ENCODE data around the gene RNASE12.

DNA sequence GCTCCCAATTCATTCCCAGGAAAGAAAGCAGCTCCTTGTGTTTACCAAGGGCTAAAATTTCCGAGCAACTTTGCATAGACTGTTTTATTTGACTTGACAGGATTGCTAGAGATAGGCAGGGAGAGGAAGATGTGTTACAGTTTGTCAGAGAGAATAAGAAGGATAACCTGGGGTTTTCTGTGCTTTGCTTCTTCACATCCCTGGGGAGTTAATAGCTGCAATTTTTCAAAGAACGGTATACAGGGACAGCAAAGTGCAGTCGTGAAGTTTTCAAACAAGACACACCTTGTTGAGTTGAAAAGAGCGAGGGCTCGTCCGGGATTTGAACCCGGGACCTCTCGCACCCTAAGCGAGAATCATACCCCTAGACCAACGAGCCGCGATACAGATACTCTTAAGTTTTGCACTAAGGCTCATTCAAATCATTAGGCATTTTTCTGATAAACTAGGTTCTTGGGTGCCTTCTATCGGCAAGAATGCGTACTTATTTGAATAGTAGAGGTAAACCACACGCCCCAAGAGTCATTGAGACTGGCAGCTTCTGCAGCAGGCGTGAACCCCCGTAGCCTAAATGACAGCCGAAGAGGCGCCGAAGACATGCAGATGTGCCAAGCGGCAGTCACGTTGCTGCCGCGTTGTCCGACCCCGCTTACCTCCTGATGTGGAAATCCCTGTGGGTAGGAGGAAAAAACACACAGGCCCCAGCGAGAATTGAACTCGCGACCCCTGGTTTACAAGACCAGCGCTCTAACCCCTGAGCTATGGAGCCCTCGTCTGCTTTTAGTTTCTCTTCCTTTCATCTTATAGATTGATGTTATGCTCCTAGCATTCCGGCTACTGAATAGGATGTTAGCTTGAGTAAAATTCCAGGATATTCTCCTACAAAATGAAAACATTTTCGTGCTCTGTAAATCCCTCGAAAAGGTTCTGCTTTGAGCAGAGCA, 22.2 kb upstream of the RNASE12 start:
- TF ChIP-seq, protein P1, sequence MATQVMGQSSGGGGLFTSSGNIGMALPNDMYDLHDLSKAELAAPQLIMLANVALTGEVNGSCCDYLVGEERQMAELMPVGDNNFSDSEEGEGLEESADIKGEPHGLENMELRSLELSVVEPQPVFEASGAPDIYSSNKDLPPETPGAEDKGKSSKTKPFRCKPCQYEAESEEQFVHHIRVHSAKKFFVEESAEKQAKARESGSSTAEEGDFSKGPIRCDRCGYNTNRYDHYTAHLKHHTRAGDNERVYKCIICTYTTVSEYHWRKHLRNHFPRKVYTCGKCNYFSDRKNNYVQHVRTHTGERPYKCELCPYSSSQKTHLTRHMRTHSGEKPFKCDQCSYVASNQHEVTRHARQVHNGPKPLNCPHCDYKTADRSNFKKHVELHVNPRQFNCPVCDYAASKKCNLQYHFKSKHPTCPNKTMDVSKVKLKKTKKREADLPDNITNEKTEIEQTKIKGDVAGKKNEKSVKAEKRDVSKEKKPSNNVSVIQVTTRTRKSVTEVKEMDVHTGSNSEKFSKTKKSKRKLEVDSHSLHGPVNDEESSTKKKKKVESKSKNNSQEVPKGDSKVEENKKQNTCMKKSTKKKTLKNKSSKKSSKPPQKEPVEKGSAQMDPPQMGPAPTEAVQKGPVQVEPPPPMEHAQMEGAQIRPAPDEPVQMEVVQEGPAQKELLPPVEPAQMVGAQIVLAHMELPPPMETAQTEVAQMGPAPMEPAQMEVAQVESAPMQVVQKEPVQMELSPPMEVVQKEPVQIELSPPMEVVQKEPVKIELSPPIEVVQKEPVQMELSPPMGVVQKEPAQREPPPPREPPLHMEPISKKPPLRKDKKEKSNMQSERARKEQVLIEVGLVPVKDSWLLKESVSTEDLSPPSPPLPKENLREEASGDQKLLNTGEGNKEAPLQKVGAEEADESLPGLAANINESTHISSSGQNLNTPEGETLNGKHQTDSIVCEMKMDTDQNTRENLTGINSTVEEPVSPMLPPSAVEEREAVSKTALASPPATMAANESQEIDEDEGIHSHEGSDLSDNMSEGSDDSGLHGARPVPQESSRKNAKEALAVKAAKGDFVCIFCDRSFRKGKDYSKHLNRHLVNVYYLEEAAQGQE (IDR thresholded peaks at IDR 0.05; ENCODE audit: borderline replicate concordance): peak; percentile 48
- TF ChIP-seq, protein P2, sequence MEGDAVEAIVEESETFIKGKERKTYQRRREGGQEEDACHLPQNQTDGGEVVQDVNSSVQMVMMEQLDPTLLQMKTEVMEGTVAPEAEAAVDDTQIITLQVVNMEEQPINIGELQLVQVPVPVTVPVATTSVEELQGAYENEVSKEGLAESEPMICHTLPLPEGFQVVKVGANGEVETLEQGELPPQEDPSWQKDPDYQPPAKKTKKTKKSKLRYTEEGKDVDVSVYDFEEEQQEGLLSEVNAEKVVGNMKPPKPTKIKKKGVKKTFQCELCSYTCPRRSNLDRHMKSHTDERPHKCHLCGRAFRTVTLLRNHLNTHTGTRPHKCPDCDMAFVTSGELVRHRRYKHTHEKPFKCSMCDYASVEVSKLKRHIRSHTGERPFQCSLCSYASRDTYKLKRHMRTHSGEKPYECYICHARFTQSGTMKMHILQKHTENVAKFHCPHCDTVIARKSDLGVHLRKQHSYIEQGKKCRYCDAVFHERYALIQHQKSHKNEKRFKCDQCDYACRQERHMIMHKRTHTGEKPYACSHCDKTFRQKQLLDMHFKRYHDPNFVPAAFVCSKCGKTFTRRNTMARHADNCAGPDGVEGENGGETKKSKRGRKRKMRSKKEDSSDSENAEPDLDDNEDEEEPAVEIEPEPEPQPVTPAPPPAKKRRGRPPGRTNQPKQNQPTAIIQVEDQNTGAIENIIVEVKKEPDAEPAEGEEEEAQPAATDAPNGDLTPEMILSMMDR (IDR thresholded peaks at IDR 0.05; ENCODE audit: poor library complexity, severe bottlenecking): peak; percentile 95
- TF ChIP-seq EZH2 (IDR thresholded peaks at IDR 0.05; ENCODE audit: borderline replicate concordance, insufficient read depth, low read length, poor library complexity, severe bottlenecking): no peak
- no peak for TF ChIP-seq TAF1 (IDR thresholded peaks at IDR 0.05; ENCODE audit: low read depth)
- peak; percentile 7 for TF ChIP-seq POLR2AphosphoS5 (IDR thresholded peaks at IDR 0.05)
- TF ChIP-seq EP300 (conservative IDR thresholded peaks at IDR 0.05; ENCODE audit: poor library complexity, severe bottlenecking): peak; percentile 65
- peak; percentile 65 for TF ChIP-seq SMC3 (conservative IDR thresholded peaks at IDR 0.05; ENCODE audit: poor library complexity)
- peak; percentile 69 for TF ChIP-seq MXI1 (conservative IDR thresholded peaks at IDR 0.05; ENCODE audit: poor library complexity, severe bottlenecking)
